ENCODE measurements around the gene NIPAL3. TPM values are rescaled to one million over a fixed set of nuclear protein-coding genes. Genes with fewer than 3 reads are reported as not detected.

Gene NIPAL3
- total and polyA plus RNA-seq, 9 donors: 4.4 to 22.3 (median 13.1) TPM

DNA sequence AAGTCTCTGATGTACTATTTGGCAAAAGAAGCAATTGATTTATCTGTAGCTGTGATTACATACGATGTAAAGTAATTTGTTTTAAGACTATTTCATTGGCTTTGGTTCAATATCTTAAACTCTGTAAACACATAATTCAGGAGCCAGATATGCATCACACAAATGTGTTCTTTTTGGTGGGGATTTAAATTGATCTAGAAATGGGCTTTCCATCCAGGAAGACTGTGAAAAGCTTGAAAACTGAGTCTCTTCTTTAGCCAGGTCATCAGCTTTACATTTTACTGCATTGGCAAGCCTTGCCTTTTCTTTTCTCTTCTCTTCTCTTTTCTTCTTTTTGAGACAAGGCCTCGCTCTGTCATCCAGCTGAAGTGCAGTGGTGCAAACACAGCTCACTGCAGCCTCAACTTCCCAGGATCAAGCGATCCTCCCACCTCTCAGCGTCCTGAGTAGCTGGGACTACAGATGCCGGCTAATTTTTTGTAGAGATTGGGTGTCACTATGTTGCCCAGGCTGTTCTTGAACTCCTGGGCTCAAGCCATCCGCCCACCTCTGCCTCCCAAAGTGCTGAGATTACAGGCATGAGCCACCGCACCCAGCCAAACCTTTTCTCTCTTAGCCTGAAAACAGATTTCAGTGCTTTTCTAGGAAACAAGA is 88.4 kb downstream of the NIPAL3 start:
- no peak for DNase-seq
- TF ChIP-seq EP300 (IDR thresholded peaks at IDR 0.05): no peak
- TF ChIP-seq, protein P1, sequence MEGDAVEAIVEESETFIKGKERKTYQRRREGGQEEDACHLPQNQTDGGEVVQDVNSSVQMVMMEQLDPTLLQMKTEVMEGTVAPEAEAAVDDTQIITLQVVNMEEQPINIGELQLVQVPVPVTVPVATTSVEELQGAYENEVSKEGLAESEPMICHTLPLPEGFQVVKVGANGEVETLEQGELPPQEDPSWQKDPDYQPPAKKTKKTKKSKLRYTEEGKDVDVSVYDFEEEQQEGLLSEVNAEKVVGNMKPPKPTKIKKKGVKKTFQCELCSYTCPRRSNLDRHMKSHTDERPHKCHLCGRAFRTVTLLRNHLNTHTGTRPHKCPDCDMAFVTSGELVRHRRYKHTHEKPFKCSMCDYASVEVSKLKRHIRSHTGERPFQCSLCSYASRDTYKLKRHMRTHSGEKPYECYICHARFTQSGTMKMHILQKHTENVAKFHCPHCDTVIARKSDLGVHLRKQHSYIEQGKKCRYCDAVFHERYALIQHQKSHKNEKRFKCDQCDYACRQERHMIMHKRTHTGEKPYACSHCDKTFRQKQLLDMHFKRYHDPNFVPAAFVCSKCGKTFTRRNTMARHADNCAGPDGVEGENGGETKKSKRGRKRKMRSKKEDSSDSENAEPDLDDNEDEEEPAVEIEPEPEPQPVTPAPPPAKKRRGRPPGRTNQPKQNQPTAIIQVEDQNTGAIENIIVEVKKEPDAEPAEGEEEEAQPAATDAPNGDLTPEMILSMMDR (IDR thresholded peaks at IDR 0.05): no peak
- TF ChIP-seq POLR2A (IDR thresholded peaks at IDR 0.05): no peak
- intact Hi-C loops (cut with DNase I): no loop called here
- Histone ChIP-seq H3K4me3 (no peak overlapping the region), H3K36me3 (no peaks in the 10 kb centered on the region), H3K9me3 (no peaks in the 10 kb centered on the region), H3K4me1 (ENCODE audit: insufficient read depth) (no peaks in the 10 kb centered on the region), H3K27me3 (no peaks in the 10 kb centered on the region), H3K27ac (no peak overlapping the region)
- WGBS, 3 donors: 83 to 90% (median 84%) methylated on average over 7 of the region's 7 CpGs

DNA sequence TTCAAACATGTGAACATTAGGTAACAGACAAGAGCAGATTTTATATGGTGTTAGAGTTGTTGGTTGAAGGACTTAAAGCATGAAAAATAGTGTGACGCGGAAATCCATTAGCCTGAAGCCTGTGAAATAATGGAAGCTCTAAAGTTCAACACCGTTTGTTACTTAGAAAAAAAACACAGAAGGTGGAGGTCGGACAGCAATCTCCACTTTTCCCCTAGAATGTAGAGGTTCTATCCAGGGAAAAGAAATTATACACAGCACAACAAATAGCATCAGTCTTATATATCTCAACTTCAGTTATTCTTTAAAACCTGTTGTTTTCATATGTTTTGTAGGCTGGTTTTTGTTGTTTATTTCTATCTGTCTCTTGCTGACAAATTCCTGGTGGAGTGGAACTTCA is 89.0 kb downstream of the NIPAL3 start:
- H3K27ac ChIP-seq: no peak overlapping the region
- TF ChIP-seq, protein P1 (IDR thresholded peaks at IDR 0.05): no peak
- TF ChIP-seq POLR2A (IDR thresholded peaks at IDR 0.05) (no peak), EP300 (IDR thresholded peaks at IDR 0.05) (no peak)
- no peaks in the 10 kb centered on the region for H3K9me3 ChIP-seq
- H3K4me3 ChIP-seq: no peak overlapping the region
- H3K36me3 ChIP-seq: no peaks in the 10 kb centered on the region
- no peaks in the 10 kb centered on the region for H3K27me3 ChIP-seq
- 89 to 91% (median 91%) methylated on average over 4 of the region's 4 CpGs for WGBS, 3 donors
- no peak for DNase-seq
- no peaks in the 10 kb centered on the region for H3K4me1 ChIP-seq (ENCODE audit: insufficient read depth)
- intact Hi-C loops (cut with DNase I): no loop called here

DNA sequence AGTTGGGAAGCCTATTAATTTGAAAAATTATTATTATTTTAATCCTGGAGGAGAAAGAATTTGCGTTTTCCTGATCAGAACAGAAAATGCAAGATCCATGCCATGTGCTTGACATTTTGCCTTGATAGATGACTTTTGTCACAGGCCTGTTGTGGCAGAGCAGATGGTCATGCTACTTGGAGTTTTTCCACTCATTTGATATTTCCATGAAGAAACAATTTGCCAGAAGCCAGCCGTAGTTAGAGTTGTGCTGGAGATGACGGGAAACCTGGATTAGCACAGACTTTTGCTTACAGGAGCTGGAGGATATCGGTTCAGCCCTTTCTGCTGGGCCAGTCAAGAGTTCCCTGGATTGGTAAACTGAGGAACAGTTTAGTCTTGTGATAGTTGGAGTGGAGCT is 90.2 kb downstream of the NIPAL3 start:
- TF ChIP-seq EP300 (IDR thresholded peaks at IDR 0.05) (no peak), POLR2A (IDR thresholded peaks at IDR 0.05) (no peak)
- TF ChIP-seq, protein P1 (IDR thresholded peaks at IDR 0.05): no peak
- DNase-seq: no peak
- Histone ChIP-seq H3K4me1 (ENCODE audit: insufficient read depth) (no peaks in the 10 kb centered on the region), H3K27ac (no peak overlapping the region), H3K9me3 (no peaks in the 10 kb centered on the region), H3K27me3 (no peaks in the 10 kb centered on the region), H3K36me3 (no peaks in the 10 kb centered on the region), H3K4me3 (no peak overlapping the region)
- WGBS, 3 donors: 83 to 89% (median 89%) methylated on average over 4 of the region's 4 CpGs
- intact Hi-C loops (cut with DNase I): no loop called here

DNA sequence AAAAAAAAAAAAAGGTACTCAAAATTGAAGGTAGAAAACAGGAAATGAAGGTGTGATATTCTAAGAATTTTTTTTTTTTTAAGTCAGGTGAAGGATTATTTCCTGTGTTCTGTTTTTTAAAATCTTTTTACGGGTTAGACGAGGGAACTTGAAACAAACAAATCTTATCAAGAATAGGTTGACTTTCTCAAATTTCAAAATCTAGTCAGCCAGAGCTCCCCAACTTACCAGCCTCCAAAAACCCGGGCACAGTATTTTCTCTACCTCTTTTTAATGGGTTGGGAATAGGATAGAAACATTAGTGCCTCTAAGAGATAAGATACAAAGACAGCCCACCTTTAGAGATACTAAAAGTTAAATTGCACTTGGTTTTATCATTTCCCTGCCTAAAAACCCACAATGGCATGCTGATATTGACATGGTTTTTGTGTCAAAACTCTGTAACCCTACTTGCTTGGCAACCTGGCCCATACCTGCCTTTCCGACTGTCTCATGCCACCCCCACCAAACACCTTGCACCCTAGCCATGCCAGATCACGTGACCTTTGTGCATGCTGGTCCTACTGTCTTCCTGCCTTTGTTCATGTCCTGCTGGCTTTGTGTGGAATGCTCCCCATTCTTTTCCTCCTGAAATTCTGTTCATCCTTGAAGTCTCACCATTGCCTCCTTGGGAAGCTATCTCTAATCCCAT is 91.2 kb downstream of the NIPAL3 start:
- DNase-seq: no peak
- no peak overlapping the region for H3K27ac ChIP-seq
- 84 to 91% (median 87%) methylated on average over 5 of the region's 5 CpGs for WGBS, 3 donors
- no peak overlapping the region for H3K4me3 ChIP-seq
- no peaks in the 10 kb centered on the region for H3K9me3 ChIP-seq
- no peaks in the 10 kb centered on the region for H3K27me3 ChIP-seq
- no peaks in the 10 kb centered on the region for H3K36me3 ChIP-seq
- TF ChIP-seq, protein P1 (IDR thresholded peaks at IDR 0.05): no peak
- TF ChIP-seq POLR2A (IDR thresholded peaks at IDR 0.05) (no peak), EP300 (IDR thresholded peaks at IDR 0.05) (no peak)
- intact Hi-C loops (cut with DNase I): no loop called here
- no peaks in the 10 kb centered on the region for H3K4me1 ChIP-seq (ENCODE audit: insufficient read depth)
